ENCODE measurements around the gene CEACAM19. TPM values are rescaled to one million over a fixed set of nuclear protein-coding genes. Genes with fewer than 3 reads are reported as not detected.

The CEACAM19 gene
- total and polyA plus RNA-seq, 2 of the 13 experiments (the other 11 are each of a cell fraction or from before 2014, with no cell fraction given) = 1.3 to 4.0 TPM

GRCh38 chr19:44692379-44692721, 21.1 kb downstream of the CEACAM19 start:
- Histone ChIP-seq H3K4me1 (ENCODE audit: insufficient read depth, low read length) (peaks cover 86% of the 10 kb centered on the region), H2AFZ (ENCODE audit: low read length) (no peak overlapping the region), H3K36me3 (replicated peaks in 1 of 2; ENCODE audit: control insufficient read depth in 1 of 2, insufficient read depth in 2 of 2, low read length in 2 of 2) (no peaks in the 10 kb centered on the region), H3K9ac (ENCODE audit: insufficient read depth, low read depth, low read length) (no peak overlapping the region), H3K27ac (ENCODE audit: extremely low read length, insufficient read depth, low read length) (peak overlapping the region; percentile 58), H3K27me3 (ENCODE audit: control insufficient read depth in 1 of 2, insufficient read depth in 2 of 2, low read length in 2 of 2) (no peaks in the 10 kb centered on the region), H3K79me2 (ENCODE audit: insufficient read depth, low read length) (no peaks in the 10 kb centered on the region), H3K4me2 (ENCODE audit: low read depth, low read length) (peak overlapping the region; percentile 77; the same call in 1 of the 2 replicates), H4K20me1 (ENCODE audit: insufficient read depth, low read length) (no peaks in the 10 kb centered on the region), H3K4me3 (replicated peaks in 1 of 3; ENCODE audit: insufficient read depth in 1 of 3, low read depth in 2 of 3, low read length in 3 of 3) (no peak overlapping the region; a peak in 1 of 6 replicates), H3K9me3 (ENCODE audit: low read length) (no peaks in the 10 kb centered on the region)
- in situ Hi-C loops (cut with HindIII; ENCODE audit: extremely low pct_ligation_motif_present, low pct_unique_long_range_greater_than_20kb) (no loop called here), intact Hi-C loops (cut with micrococcal nuclease; ENCODE audit: unreplicated experiment) (no loop called here)
- TF ChIP-seq PBX2 (CRISPR knock-in tag; IDR thresholded peaks at IDR 0.05) (no peak), THAP7 (CRISPR knock-in tag; IDR thresholded peaks at IDR 0.05) (no peak), ZNF530 (CRISPR knock-in tag; IDR thresholded peaks at IDR 0.05; ENCODE audit: low read depth) (no peak), ZNF142 (CRISPR knock-in tag; IDR thresholded peaks at IDR 0.05) (0 out of 2 replicates have a peak, but pooled peaks have one; percentile 53), TMF1 (CRISPR knock-in tag; IDR thresholded peaks at IDR 0.05; ENCODE audit: low read depth) (no peak), KDM2A (CRISPR knock-in tag; IDR thresholded peaks at IDR 0.05; ENCODE audit: borderline replicate concordance, low read depth) (no peak), ZNF670 (CRISPR knock-in tag; IDR thresholded peaks at IDR 0.05; ENCODE audit: borderline replicate concordance) (no peak), PATZ1 (CRISPR knock-in tag; IDR thresholded peaks at IDR 0.05) (peak; percentile 49), EP300 (IDR thresholded peaks at IDR 0.05; ENCODE audit: low read depth in 2 of 2, low read length in 2 of 2) (0 out of 4 replicates have a peak, but pooled peaks of 1 of the 2 experiments have one; percentile 3), EP300 (CRISPR knock-in tag; IDR thresholded peaks at IDR 0.05; ENCODE audit: borderline replicate concordance) (no peak)
- ATAC-seq = no peak
- DNase-seq (ENCODE audit: low spot score) = no peak
- ChIA-PET CTCF (ENCODE audit: low intra/inter-chr PET ratio, low total read pairs) (no interaction called here), POLR2A (interaction anchor here (1.3 to 1.8 kb wide), 4 partner anchors 32 to 121 kb away, joined by 3 to 10 read pairs (median 5); partner anchors contain the start of gene BCAM)
- FAIRE-seq = no peak
- 27% methylated on average over 5 of the region's 5 CpGs for WGBS (ENCODE audit: low lambda C conversion rate)
- BruUV-seq (replicated peaks) = no TSS peak
